Sigmoid colon (tissue), 7 donors: ENCODE results near the gene MAP3K3. TPM values are rescaled to one million over a fixed set of nuclear protein-coding genes. Genes with fewer than 3 reads are reported as not detected.

Experiments
- DNase-seq: peaks from one replicate; pipeline ENCODE4 v3.0.0-alpha.2; 2019
- H3K27ac ChIP-seq, 4 donors: fragments of 200-600 bp; sonication (generic); one replicate each; pipeline ENCODE4 v1.5.1; 2016 to 2019; ENCODE audit warnings: mild to moderate bottlenecking in 1 of 4
- H3K27me3 ChIP-seq, 3 donors: fragments of 200-600 bp; sonication (generic); one replicate each; pipeline ENCODE4 v1.5.1; 2019; ENCODE audit warnings: mild to moderate bottlenecking in 1 of 3
- H3K36me3 ChIP-seq, 4 donors: fragments of 200-600 bp; sonication (generic); one replicate each; pipeline ENCODE4 v1.5.1; 2016 to 2019
- H3K4me1 ChIP-seq, 4 donors: fragments of 200-600 bp; sonication (generic); one replicate each; pipeline ENCODE4 v1.5.1; 2017 to 2019
- H3K4me3 ChIP-seq, 4 donors: fragments of 200-600 bp; sonication (generic); one replicate each; pipeline ENCODE4 v1.5.1; 2017 to 2019; ENCODE audit warnings: mild to moderate bottlenecking in 2 of 4, moderate library complexity in 1 of 4
- H3K9me3 ChIP-seq, 4 donors: fragments of 200-600 bp in 3 of 4; sonication (generic) in 3 of 4; one replicate each; pipeline versions ENCODE4 v1.5.1 to v1.6.1; 2013 to 2019
- EP300 ChIP-seq, 4 donors: sonication (generic); formaldehyde crosslinking; IDR thresholded peaks; one replicate each; pipeline ENCODE4 v1.6.1; 2017; ENCODE audit warnings: antibody characterized with exemption in 4 of 4
- POLR2A ChIP-seq, 2 donors: fragments of 450-650 bp; IDR thresholded peaks; one replicate each; pipeline ENCODE4 v1.6.1; 2016; ENCODE audit warnings: antibody characterized with exemption in 2 of 2, mild to moderate bottlenecking in 2 of 2, moderate library complexity in 2 of 2
- POLR2AphosphoS5 ChIP-seq, 4 donors: sonication (generic); formaldehyde crosslinking; IDR thresholded peaks; one replicate each; pipeline ENCODE4 v1.6.1; 2017; ENCODE audit warnings: antibody characterized with exemption in 4 of 4
- WGBS, 2 donors: extraction: QIAGEN DNeasy Blood & Tissue Kit; methylation state at CpG; one replicate each; pipeline ENCODE4 v1.1.7; 2013; 5-methylcytosine and 5-hydroxymethylcytosine counted together
- intact Hi-C: fragments of 100-400 bp; cut with DNase I; formaldehyde crosslinking; loops from one replicate; pipeline ENCODE4 v1.15.1; 2023
- polyA plus RNA-seq, 3 donors: library from polyadenylated mRNA; stranded (reverse); fragments of 200-250 nt; gene quantifications; one replicate each; pipeline ENCODE4 v1.2.3, GENCODE V29; 2013
- total RNA-seq, 4 donors: library from RNA; depleted of rRNA; stranded (reverse); fragments of >200 nt; gene quantifications; one replicate each; pipeline ENCODE4 v1.1.0, GENCODE V29; 2016
- TF ChIP-seq, protein P1 (sequence below), 4 experiments: fragments of 450-650 bp in 3 of 4; fragments of 200-600 bp in 1 of 4; IDR thresholded peaks; one replicate each; pipeline ENCODE4 v1.5.1; 2016 to 2019; ENCODE audit warnings: antibody characterized with exemption in 4 of 4, mild to moderate bottlenecking in 3 of 4, moderate library complexity in 2 of 4
- donor health status: healthy with polysubstance abuse.
- donor health status: Bipolar disorder and iron deficiency.
- donor health status: healthy.

MAP3K3 gene
- total RNA-seq (10 to 100 TPM; 51.5 to 68.7 (median 59.8) TPM), polyA plus RNA-seq (10 to 100 TPM in 1 of 3 donors, 1 to 10 TPM in 2; 4.4 to 18.8 (median 8.4) TPM)

DNA sequence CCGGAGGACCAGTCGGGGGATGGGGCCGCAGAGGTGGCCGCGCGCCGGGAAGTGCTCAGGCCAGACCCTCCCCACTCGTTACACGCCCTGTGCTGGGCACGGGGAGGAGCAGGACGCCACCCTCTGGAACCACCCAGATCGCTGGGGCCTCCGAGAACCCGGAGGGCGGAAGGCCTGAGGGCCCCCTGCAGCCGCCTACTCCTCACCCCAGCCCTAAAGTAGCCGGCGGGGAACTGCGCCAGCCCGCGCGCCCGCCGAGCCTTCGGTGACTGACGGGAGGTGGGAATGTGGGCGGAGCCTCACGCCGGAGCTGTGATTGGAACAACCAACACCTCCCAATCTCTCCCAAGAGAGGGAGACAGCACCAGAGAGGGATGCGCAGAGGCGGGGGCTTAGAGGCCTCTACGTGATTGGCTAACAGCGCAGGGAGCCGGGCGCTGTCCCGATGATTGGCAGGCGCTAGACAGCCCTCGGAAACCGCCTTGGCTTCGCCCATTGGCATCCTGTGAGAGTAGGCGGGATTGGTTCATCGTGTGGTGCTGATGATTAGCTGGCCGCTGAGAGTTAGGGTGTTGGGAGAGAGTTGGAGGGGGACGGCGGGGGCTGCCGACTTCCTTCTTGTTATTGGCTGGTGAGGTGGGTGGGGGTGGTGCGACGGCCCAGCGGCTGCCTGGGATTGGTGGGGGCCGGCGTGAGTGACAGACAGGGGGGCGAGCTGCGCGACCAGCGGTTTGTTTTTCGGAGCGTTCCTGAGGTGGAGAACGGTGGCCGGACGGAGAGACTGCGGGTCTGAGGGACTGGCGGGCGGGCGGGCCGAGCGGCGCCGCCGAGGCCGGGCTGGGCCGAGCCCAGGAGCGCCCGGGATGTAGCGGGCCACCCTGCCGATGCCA is at the start of gene MAP3K3:
Gene MAP3K3, plus strand, starts transcription at position 734 of the 890 bp plus-strand sequence. CDS start 343 bp downstream, outside the sequence.
- no peaks in the 10 kb centered on the region for H3K27me3 ChIP-seq
- peaks cover 0 to 43% (median 41%) of the 10 kb centered on the region in 4 donors for H3K4me1 ChIP-seq
- peak within 1 kb of the TSS; percentile 77 to 90 (median 82) for H3K4me3 ChIP-seq
- TF ChIP-seq POLR2A (IDR thresholded peaks at IDR 0.05) (peak; percentile 52 to 72), EP300 (IDR thresholded peaks at IDR 0.05) (no peak), POLR2AphosphoS5 (IDR thresholded peaks at IDR 0.05) (peak; percentile 78 to 91 (median 88))
- TF ChIP-seq, protein P1, sequence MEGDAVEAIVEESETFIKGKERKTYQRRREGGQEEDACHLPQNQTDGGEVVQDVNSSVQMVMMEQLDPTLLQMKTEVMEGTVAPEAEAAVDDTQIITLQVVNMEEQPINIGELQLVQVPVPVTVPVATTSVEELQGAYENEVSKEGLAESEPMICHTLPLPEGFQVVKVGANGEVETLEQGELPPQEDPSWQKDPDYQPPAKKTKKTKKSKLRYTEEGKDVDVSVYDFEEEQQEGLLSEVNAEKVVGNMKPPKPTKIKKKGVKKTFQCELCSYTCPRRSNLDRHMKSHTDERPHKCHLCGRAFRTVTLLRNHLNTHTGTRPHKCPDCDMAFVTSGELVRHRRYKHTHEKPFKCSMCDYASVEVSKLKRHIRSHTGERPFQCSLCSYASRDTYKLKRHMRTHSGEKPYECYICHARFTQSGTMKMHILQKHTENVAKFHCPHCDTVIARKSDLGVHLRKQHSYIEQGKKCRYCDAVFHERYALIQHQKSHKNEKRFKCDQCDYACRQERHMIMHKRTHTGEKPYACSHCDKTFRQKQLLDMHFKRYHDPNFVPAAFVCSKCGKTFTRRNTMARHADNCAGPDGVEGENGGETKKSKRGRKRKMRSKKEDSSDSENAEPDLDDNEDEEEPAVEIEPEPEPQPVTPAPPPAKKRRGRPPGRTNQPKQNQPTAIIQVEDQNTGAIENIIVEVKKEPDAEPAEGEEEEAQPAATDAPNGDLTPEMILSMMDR (IDR thresholded peaks at IDR 0.05) = peak in 2 of 4 experiments; percentile 5 to 17
- 0 to 1% methylated on average over 75 of the region's 75 CpGs for WGBS, 2 donors
- no peaks in the 10 kb centered on the region for H3K36me3 ChIP-seq
- peak; percentile 100 for DNase-seq
- peak within 1 kb of the TSS; percentile 87 to 93 (median 91) for H3K27ac ChIP-seq
- no peaks in the 10 kb centered on the region for H3K9me3 ChIP-seq
- intact Hi-C loops = loop anchor here (2.0 to 5.0 kb wide), 3 partner anchors 75 to 205 kb away; partner anchors contain the start of genes FTSJ3, PSMC5 and STRADA

DNA sequence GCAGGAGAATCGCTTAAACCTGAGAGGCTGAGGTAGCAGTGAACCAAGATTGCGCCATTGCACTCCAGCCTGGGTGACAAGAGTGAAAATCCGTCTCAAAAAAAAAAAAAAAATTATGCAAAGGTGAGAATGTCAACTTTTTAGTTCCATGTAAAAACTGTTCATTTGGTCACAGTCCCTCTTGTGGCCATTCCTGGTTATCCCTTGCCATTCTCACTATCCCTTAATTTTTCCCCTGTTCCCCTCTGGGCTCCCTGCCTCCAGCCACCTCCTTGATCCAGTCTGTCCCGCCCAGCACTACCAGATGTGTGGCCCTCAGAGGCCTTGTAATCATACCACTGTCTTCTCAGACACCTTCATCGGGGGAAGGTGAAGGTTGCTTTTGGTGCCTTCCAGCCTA is 48.6 kb upstream of the MAP3K3 start:
- peaks cover 0 to 2% (median 0%) of the 10 kb centered on the region in 4 donors for H3K36me3 ChIP-seq

DNA sequence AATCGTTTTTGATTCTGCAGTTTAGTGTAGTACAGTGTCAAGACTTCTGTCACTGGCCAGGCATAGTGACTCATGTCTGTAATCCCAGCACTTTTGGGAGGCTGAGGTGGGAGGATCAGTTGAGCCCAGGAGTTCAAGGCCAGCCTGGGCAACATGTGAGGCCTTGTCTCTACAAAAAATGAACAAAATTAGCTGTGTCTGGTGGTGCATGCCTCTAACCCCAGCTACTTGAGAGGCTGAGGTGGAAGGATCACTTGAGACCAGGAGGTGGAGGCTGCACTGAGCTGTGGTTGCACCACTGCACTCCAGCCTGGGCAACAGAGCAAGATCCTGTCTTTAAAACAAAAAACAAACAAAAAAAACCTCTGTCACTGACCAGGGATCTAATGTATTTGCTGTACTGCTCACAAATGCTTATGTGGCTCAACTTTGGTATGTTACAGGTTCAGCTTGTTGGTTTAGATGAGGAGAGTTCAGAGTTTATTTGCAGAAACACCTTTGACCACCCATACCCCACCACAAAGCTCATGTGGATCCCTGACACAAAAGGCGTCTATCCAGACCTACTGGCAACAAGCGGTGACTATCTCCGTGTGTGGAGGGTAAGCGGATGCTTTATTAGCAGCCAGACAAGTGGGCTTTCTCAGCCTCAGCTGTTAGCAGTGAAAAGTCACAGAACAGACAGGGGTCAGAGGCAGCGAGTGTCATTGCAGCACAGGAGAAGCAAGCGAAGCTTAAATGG is 44.0 kb upstream of the MAP3K3 start:
- no peak for DNase-seq
- 85 to 89% methylated on average over 7 of the region's 7 CpGs for WGBS, 2 donors
- TF ChIP-seq, protein P1 (IDR thresholded peaks at IDR 0.05) = no peak
- TF ChIP-seq POLR2AphosphoS5 (IDR thresholded peaks at IDR 0.05) (no peak), POLR2A (IDR thresholded peaks at IDR 0.05) (no peak), EP300 (IDR thresholded peaks at IDR 0.05) (no peak)
- H3K4me3 ChIP-seq = no peak overlapping the region
- no peaks in the 10 kb centered on the region for H3K4me1 ChIP-seq
- H3K36me3 ChIP-seq = peaks cover 7 to 42% (median 17%) of the 10 kb centered on the region in 4 donors
- no peak overlapping the region for H3K27ac ChIP-seq
- H3K27me3 ChIP-seq = no peaks in the 10 kb centered on the region
- intact Hi-C loops = no loop called here
- no peaks in the 10 kb centered on the region for H3K9me3 ChIP-seq

More for the DNA sequence above, 48.6 kb upstream of the MAP3K3 start:
- Histone ChIP-seq H3K9me3 (no peaks in the 10 kb centered on the region), H3K4me1 (no peaks in the 10 kb centered on the region), H3K4me3 (no peak overlapping the region), H3K27ac (no peak overlapping the region), H3K27me3 (no peaks in the 10 kb centered on the region)
- 81 to 90% methylated on average over 5 of the region's 5 CpGs for WGBS, 2 donors
- intact Hi-C loops = no loop called here
- TF ChIP-seq, protein P1 (IDR thresholded peaks at IDR 0.05) = no peak
- no peak for TF ChIP-seq EP300 (IDR thresholded peaks at IDR 0.05)
- TF ChIP-seq POLR2AphosphoS5 (IDR thresholded peaks at IDR 0.05) = no peak
- TF ChIP-seq POLR2A (IDR thresholded peaks at IDR 0.05) = no peak
- DNase-seq = no peak

DNA sequence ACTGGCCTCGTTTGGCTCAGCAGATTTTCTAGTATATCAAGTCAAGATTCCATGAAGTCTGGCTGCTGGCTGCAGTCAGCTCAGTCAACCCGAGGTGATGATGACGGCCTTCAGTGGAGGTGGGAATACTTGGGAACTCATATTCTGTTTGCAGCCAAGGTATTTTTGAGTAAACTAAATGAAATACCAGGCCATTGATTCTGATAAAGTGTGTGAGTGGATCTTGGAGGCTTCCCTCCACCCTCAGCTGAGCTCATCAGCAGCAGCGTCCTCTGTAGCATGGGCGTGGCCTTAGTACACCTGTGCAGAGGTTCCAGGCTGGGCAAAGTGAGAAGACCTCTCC is 43.5 kb upstream of the MAP3K3 start:
- Histone ChIP-seq H3K27me3 (no peaks in the 10 kb centered on the region), H3K9me3 (no peaks in the 10 kb centered on the region), H3K4me1 (no peaks in the 10 kb centered on the region), H3K36me3 (peaks cover 11 to 48% (median 22%) of the 10 kb centered on the region in 4 donors), H3K27ac (no peak overlapping the region), H3K4me3 (no peak overlapping the region)
- intact Hi-C loops = no loop called here
- TF ChIP-seq EP300 (IDR thresholded peaks at IDR 0.05) (no peak), POLR2A (IDR thresholded peaks at IDR 0.05) (no peak), POLR2AphosphoS5 (IDR thresholded peaks at IDR 0.05) (no peak)
- TF ChIP-seq, protein P1 (IDR thresholded peaks at IDR 0.05) = no peak
- WGBS, 2 donors = 54 to 72% methylated on average over 5 of the region's 5 CpGs
- DNase-seq = no peak
